Endodermal cell (in vitro differentiated cells): ENCODE results near the gene GOLGA6L10. TPM values are rescaled to one million over a fixed set of nuclear protein-coding genes. Genes with fewer than 3 reads are reported as not detected.

Experiments used
- DNase-seq: peaks from one replicate; pipeline ENCODE4 v3.0.0-alpha.2; 2017
- H3K27ac ChIP-seq: 2 replicates; pipeline ENCODE4 v1.5.1; 2013; ENCODE audit warnings: mild to moderate bottlenecking, low read depth, low read length, moderate library complexity
- H3K27me3 ChIP-seq: 2 replicates; pipeline ENCODE4 v1.6.1; 2013; ENCODE audit warnings: mild to moderate bottlenecking, low read length, moderate library complexity; ENCODE audit not compliant: insufficient read depth, control insufficient read depth, poor library complexity, severe bottlenecking
- H3K36me3 ChIP-seq: 2 replicates; pipeline ENCODE4 v1.7.0; 2013; ENCODE audit warnings: mild to moderate bottlenecking, low read length, moderate library complexity; ENCODE audit not compliant: control insufficient read depth, insufficient read depth
- H3K4me1 ChIP-seq: one replicate; pipeline ENCODE4 v1.7.0; 2013; ENCODE audit warnings: low read length; ENCODE audit not compliant: control insufficient read depth, insufficient read depth
- H3K4me3 ChIP-seq: 2 replicates; pipeline ENCODE4 v1.5.1; 2013; ENCODE audit warnings: mild to moderate bottlenecking, low read length, moderate library complexity
- H3K9ac ChIP-seq: 2 replicates; pipeline ENCODE4 v1.6.1; 2013; ENCODE audit warnings: mild to moderate bottlenecking, low read length, moderate library complexity; ENCODE audit not compliant: poor library complexity, severe bottlenecking; ENCODE audit errors: extremely low read depth
- H3K9me3 ChIP-seq: 2 replicates; pipeline ENCODE4 v1.6.1; 2013; ENCODE audit warnings: mild to moderate bottlenecking, low read length, moderate library complexity; ENCODE audit not compliant: control insufficient read depth
- H3K27ac Mint-ChIP-seq: 2 replicates; pipeline ENCODE4 v1.8.0; 2020; ENCODE audit warnings: mixed read lengths
- H3K27me3 Mint-ChIP-seq: 2 replicates; pipeline ENCODE4 v1.8.0; 2021; ENCODE audit warnings: mild to moderate bottlenecking, mixed read lengths; ENCODE audit not compliant: insufficient read depth
- H3K36me3 Mint-ChIP-seq: 2 replicates; pipeline ENCODE4 v1.8.0; 2020; ENCODE audit warnings: low read depth, mixed read lengths
- H3K4me1 Mint-ChIP-seq: 2 replicates; pipeline ENCODE4 v1.8.0; 2020; ENCODE audit warnings: mixed read lengths
- H3K4me3 Mint-ChIP-seq: 2 replicates; pipeline ENCODE4 v1.8.0; 2020; ENCODE audit warnings: mild to moderate bottlenecking, moderate library complexity, mixed read lengths
- H3K9me3 Mint-ChIP-seq: 2 replicates; pipeline ENCODE4 v1.8.0; 2020; ENCODE audit warnings: mild to moderate bottlenecking, mixed read lengths
- CTCF ChIP-seq: fragments of 200-600 bp; sonication (generic); conservative IDR thresholded peaks from 2 replicates; pipeline ENCODE4 v1.5.0; 2021; ENCODE audit warnings: antibody characterized with exemption, mild to moderate bottlenecking
- WGBS, 2 experiments: methylation state at CpG; one replicate each; pipeline versions ENCODE4 v1.1.5 to v1.1.7; 2013; ENCODE audit warnings: missing lambda C conversion rate in 2 of 2, mixed read lengths in 1 of 2; ENCODE audit not compliant: insufficient coverage in 1 of 2, insufficient read length in 1 of 2; 5-methylcytosine and 5-hydroxymethylcytosine counted together
- total RNA-seq, 2 donors: library from RNA; stranded (reverse); fragmentation: NEBNext Ultra II Directional in 1 of 2; extraction: Animal tissue kit (Norgen Biotek cat#: 25700) in 1 of 2; gene quantifications; 2 replicates in 1 of 2; 3 replicates in 1 of 2; pipeline ENCODE4 v1.2.1, GENCODE V29; 2021

GOLGA6L10 gene
- total RNA-seq, 2 donors from 2014 or later: 4.1 to 6.5 TPM

- peak; percentile 35 for DNase-seq
- TF ChIP-seq CTCF: no peak
- 90 to 93% methylated on average over 6 to 7 of the region's 7 CpGs for WGBS, 2 experiments
Observed at GRCh38 chr15:82305621-82306048, 43.6 kb downstream of the GOLGA6L10 start.

GRCh38 chr15:82304778-82305090 is 44.5 kb downstream of the GOLGA6L10 start:
- Mint-ChIP-seq H3K4me3 (no peak overlapping the region), H3K4me1 (no peaks in the 10 kb centered on the region), H3K36me3 (no peaks in the 10 kb centered on the region), H3K9me3 (no peaks in the 10 kb centered on the region), H3K27me3 (no peaks in the 10 kb centered on the region), H3K27ac (no peak overlapping the region)
- no peaks in the 10 kb centered on the region for H3K9me3 ChIP-seq
- H3K9ac ChIP-seq: no peak overlapping the region
- no peak overlapping the region for H3K27ac ChIP-seq
- TF ChIP-seq CTCF: peak; percentile 38
- no peak overlapping the region for H3K4me3 ChIP-seq
- no peaks in the 10 kb centered on the region for H3K27me3 ChIP-seq
- 90% methylated on average over 4 of the region's 4 CpGs; no CpG with 5 or more reads in 1 of the 2 experiments for WGBS, 2 experiments
- no peak for DNase-seq
- no peaks in the 10 kb centered on the region for H3K4me1 ChIP-seq
- no peaks in the 10 kb centered on the region for H3K36me3 ChIP-seq

More at GRCh38 chr15:82305621-82306048, 43.6 kb downstream of the GOLGA6L10 start:
- Mint-ChIP-seq H3K4me1 (no peaks in the 10 kb centered on the region), H3K27ac (no peak overlapping the region), H3K36me3 (no peaks in the 10 kb centered on the region), H3K27me3 (peaks cover 3% of the 10 kb centered on the region), H3K9me3 (peaks cover 4% of the 10 kb centered on the region), H3K4me3 (no peak overlapping the region)
- no peak overlapping the region for H3K9ac ChIP-seq
- H3K4me3 ChIP-seq: no peak overlapping the region
- H3K27ac ChIP-seq: no peak overlapping the region
- no peaks in the 10 kb centered on the region for H3K27me3 ChIP-seq
- H3K36me3 ChIP-seq: no peaks in the 10 kb centered on the region
- no peaks in the 10 kb centered on the region for H3K4me1 ChIP-seq
- no peaks in the 10 kb centered on the region for H3K9me3 ChIP-seq

- no peak overlapping the region for H3K27ac Mint-ChIP-seq
- no peak overlapping the region for H3K27ac ChIP-seq
- H3K9ac ChIP-seq: no peak overlapping the region
- H3K4me1 ChIP-seq: no peaks in the 10 kb centered on the region
- no peaks in the 10 kb centered on the region for H3K27me3 ChIP-seq
- TF ChIP-seq CTCF: no peak
- H3K27me3 Mint-ChIP-seq: no peaks in the 10 kb centered on the region
- WGBS, 2 experiments: 92 to 94% methylated on average over 6 to 12 of the region's 12 CpGs
- H3K4me1 Mint-ChIP-seq: no peaks in the 10 kb centered on the region
- H3K9me3 Mint-ChIP-seq: no peaks in the 10 kb centered on the region
- no peaks in the 10 kb centered on the region for H3K36me3 ChIP-seq
- no peak overlapping the region for H3K4me3 Mint-ChIP-seq
- H3K36me3 Mint-ChIP-seq: no peaks in the 10 kb centered on the region
- H3K9me3 ChIP-seq: no peaks in the 10 kb centered on the region
- H3K4me3 ChIP-seq: no peak overlapping the region
- DNase-seq: no peak
Observed at GRCh38 chr15:82303956-82304777, 45.1 kb downstream of the GOLGA6L10 start.
